CD8-positive, alpha-beta memory T cell (primary cell): Measurements from ENCODE around the gene SLC43A2. TPM values are rescaled to one million over a fixed set of nuclear protein-coding genes. Genes with fewer than 3 reads are reported as not detected.

ENCODE experiments used
- CTCF ChIA-PET: fragments of 350-600 bp; sonication (Branson Sonifier 250); formaldehyde crosslinking; loops from one replicate; lab custom pipeline; 2021; ENCODE audit warnings: antibody characterized with exemption; lab: Charles Lee
- POLR2A ChIA-PET: fragments of 350-600 bp; sonication (Branson Sonifier 250); formaldehyde crosslinking; loops from one replicate; lab custom pipeline; 2021; ENCODE audit warnings: antibody characterized with exemption; lab: Charles Lee
- DNase-seq, 5 donors: peaks; one replicate each; pipeline versions ENCODE4 v3.0.0 to v3.0.0-alpha.2; 2020 to 2022; ENCODE audit warnings: mixed read lengths in 1 of 5
- H3K27ac ChIP-seq: one replicate; pipeline ENCODE4 v1.7.0; 2013; ENCODE audit warnings: low read depth, mild to moderate bottlenecking, low read length, moderate library complexity
- H3K27me3 ChIP-seq: 2 replicates; pipeline ENCODE4 v1.7.0; 2013; ENCODE audit warnings: low read length, mild to moderate bottlenecking; ENCODE audit not compliant: insufficient read depth, poor library complexity, severe bottlenecking
- H3K36me3 ChIP-seq: 2 replicates; pipeline ENCODE4 v1.7.0; 2013; ENCODE audit warnings: mild to moderate bottlenecking, low read length, moderate library complexity; ENCODE audit not compliant: insufficient read depth
- H3K4me1 ChIP-seq: 2 replicates; pipeline ENCODE4 v1.7.0; 2013; ENCODE audit warnings: mild to moderate bottlenecking, low read length, moderate library complexity; ENCODE audit not compliant: insufficient read depth
- H3K4me3 ChIP-seq: 2 replicates; pipeline ENCODE4 v1.7.0; 2013; ENCODE audit warnings: mild to moderate bottlenecking, low read length
- H3K9me3 ChIP-seq: 2 replicates; pipeline ENCODE4 v1.7.0; 2013; ENCODE audit warnings: mild to moderate bottlenecking, low read length
- H3K27ac Mint-ChIP-seq, 8 donors: one replicate each; pipeline ENCODE4 v1.8.0; 2020 to 2021; ENCODE audit warnings: mixed read lengths in 8 of 8, mild to moderate bottlenecking in 6 of 8, inconsistent platforms in 3 of 8, moderate library complexity in 3 of 8
- H3K27me3 Mint-ChIP-seq, 2 donors: one replicate each; pipeline ENCODE4 v1.8.0; 2020 to 2021; ENCODE audit warnings: mixed read lengths in 2 of 2, mild to moderate bottlenecking in 1 of 2, moderate library complexity in 1 of 2
- H3K36me3 Mint-ChIP-seq, 3 donors: one replicate each; pipeline ENCODE4 v1.8.0; 2020 to 2021; ENCODE audit warnings: mixed read lengths in 3 of 3, inconsistent platforms in 1 of 3, mild to moderate bottlenecking in 1 of 3
- H3K4me1 Mint-ChIP-seq, 3 donors: one replicate each; pipeline ENCODE4 v1.8.0; 2020 to 2021; ENCODE audit warnings: mixed read lengths in 3 of 3, inconsistent platforms in 1 of 3, mild to moderate bottlenecking in 1 of 3
- H3K4me3 Mint-ChIP-seq, 7 donors: one replicate each; pipeline ENCODE4 v1.8.0; 2020 to 2021; ENCODE audit warnings: mixed read lengths in 7 of 7, mild to moderate bottlenecking in 6 of 7, moderate library complexity in 4 of 7, inconsistent platforms in 2 of 7
- H3K9me3 Mint-ChIP-seq, 5 donors: one replicate each; pipeline ENCODE4 v1.8.0; 2020 to 2022; ENCODE audit warnings: mixed read lengths in 5 of 5, mild to moderate bottlenecking in 3 of 5, moderate library complexity in 2 of 5, inconsistent platforms in 1 of 5
- polyA plus RNA-seq: library from polyadenylated mRNA; unstranded; fragments of 300-500 nt; fragmentation: Illumina TruSeq; gene quantifications from one replicate; pipeline ENCODE4 v1.2.3, GENCODE V29; 2021
- total RNA-seq, 2 experiments: library from RNA; stranded (reverse); gene quantifications; one replicate each; pipeline ENCODE4 v1.2.3, GENCODE V29; 2021

Gene SLC43A2
- total and polyA plus RNA-seq, 3 experiments from 2014 or later = 1.6 to 10.2 (median 9.0) TPM

- H3K36me3 Mint-ChIP-seq = peaks cover 0 to 2% (median 0%) of the 10 kb centered on the region in 3 donors
- H3K27ac Mint-ChIP-seq = no peak overlapping the region
- H3K27ac ChIP-seq = no peak overlapping the region
- ChIA-PET CTCF (no interaction called here), POLR2A (no interaction called here)
- no peaks in the 10 kb centered on the region for H3K4me1 ChIP-seq
- H3K4me3 ChIP-seq = no peak overlapping the region
- no peaks in the 10 kb centered on the region for H3K27me3 ChIP-seq
- H3K27me3 Mint-ChIP-seq = no peaks in the 10 kb centered on the region
- no peaks in the 10 kb centered on the region for H3K36me3 ChIP-seq
- H3K9me3 ChIP-seq = no peaks in the 10 kb centered on the region
- no peak overlapping the region for H3K4me3 Mint-ChIP-seq
- peaks cover 3 to 4% (median 3%) of the 10 kb centered on the region in 3 donors for H3K4me1 Mint-ChIP-seq
- DNase-seq = no peak
- peaks cover 0 to 2% (median 0%) of the 10 kb centered on the region in 5 donors for H3K9me3 Mint-ChIP-seq
These were observed 6.4 kb upstream of the SLC43A2 start for GRCh38 chr17:1634841-1635650.

- Histone ChIP-seq H3K9me3 (no peaks in the 10 kb centered on the region), H3K4me3 (no peak overlapping the region), H3K27ac (no peak overlapping the region), H3K4me1 (peaks cover 17% of the 10 kb centered on the region), H3K36me3 (no peaks in the 10 kb centered on the region), H3K27me3 (no peaks in the 10 kb centered on the region)
- peaks cover 10 to 24% (median 11%) of the 10 kb centered on the region in 3 donors for H3K4me1 Mint-ChIP-seq
- peaks cover 0 to 7% (median 2%) of the 10 kb centered on the region in 3 donors for H3K36me3 Mint-ChIP-seq
- H3K4me3 Mint-ChIP-seq = peak overlapping the region in 6 of 7 donors; percentile 83 to 93 (median 87)
- ChIA-PET POLR2A (interaction anchor here (0.6 to 2.3 kb wide), 7 partner anchors 13 to 265 kb away, joined by 3 to 20 read pairs (median 7); partner anchors contain the start of genes INPP5K, RILP and SCARF1), CTCF (interaction anchor here (0.6 to 5.7 kb wide), 15 partner anchors 8 to 269 kb away, joined by 3 to 49 read pairs (median 3); partner anchors contain the start of genes INPP5K, RILP and SCARF1)
- H3K9me3 Mint-ChIP-seq = peaks cover 0 to 2% (median 0%) of the 10 kb centered on the region in 5 donors
- peaks cover 0 to 4% of the 10 kb centered on the region in 2 donors for H3K27me3 Mint-ChIP-seq
- peak overlapping the region in 1 of 8 donors; percentile 54 for H3K27ac Mint-ChIP-seq
- DNase-seq = no peak
These were observed 2.0 kb upstream of the SLC43A2 start for GRCh38 chr17:1630662-1631061.

DNA sequence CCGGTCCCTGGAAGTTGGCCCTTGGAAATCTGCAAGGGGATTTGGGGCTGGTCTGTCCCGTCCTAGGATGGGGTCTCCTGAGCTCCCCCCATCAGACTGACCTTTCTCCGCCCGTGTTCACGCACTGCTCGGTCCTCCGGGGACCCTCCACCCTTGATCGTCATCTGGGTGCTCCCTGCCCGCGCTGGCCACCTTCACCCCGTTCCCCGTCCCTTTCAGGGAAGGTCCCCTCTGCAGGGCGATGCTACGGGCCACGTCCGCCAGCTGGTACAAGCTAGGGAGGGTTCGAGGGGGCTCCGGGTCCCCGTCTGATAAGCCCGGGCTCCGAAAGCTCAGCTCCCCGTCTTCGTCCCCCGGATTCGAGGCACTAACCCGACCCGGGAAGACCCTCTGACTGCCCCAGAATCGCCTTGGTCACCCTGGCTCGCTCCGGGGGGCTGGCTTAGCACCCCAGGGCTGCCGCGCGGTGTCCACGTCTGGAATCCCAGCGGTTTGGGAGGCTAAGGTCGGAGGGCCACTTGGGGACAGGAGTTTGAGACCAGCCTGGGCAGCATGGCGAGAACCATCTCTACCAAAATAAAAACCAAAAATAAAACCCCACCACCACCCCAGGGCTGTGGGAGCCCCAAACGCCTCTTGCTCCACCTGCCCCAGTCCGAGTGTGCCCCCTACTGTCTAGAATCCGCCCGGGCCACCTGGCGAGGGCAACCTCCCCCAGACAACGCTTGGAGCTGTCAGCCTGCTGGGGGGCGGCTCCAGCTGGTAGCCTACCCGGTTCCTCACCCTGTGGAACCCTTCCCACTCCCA, 1.1 kb upstream of the SLC43A2 start:
- H3K4me3 ChIP-seq = peak overlapping the region; percentile 77
- H3K27me3 Mint-ChIP-seq = peaks cover 0 to 4% of the 10 kb centered on the region in 2 donors
- H3K27ac Mint-ChIP-seq = peak overlapping the region in 7 of 8 donors; percentile 54 to 91 (median 81)
- H3K9me3 Mint-ChIP-seq = peaks cover 0 to 2% (median 0%) of the 10 kb centered on the region in 5 donors
- H3K36me3 Mint-ChIP-seq = peaks cover 0 to 7% (median 2%) of the 10 kb centered on the region in 3 donors
- H3K9me3 ChIP-seq = no peaks in the 10 kb centered on the region
- ChIA-PET CTCF (interaction anchor here (0.6 to 5.7 kb wide), 20 partner anchors 9 to 370 kb away, joined by 3 to 49 read pairs (median 3); partner anchors contain the start of genes INPP5K, PRPF8, RILP and SCARF1), POLR2A (interaction anchor here (0.6 to 2.3 kb wide), 8 partner anchors 10 to 264 kb away, joined by 3 to 20 read pairs (median 5); partner anchors contain the start of genes INPP5K, RILP and SCARF1)
- H3K27me3 ChIP-seq = no peaks in the 10 kb centered on the region
- no peaks in the 10 kb centered on the region for H3K36me3 ChIP-seq
- H3K4me1 Mint-ChIP-seq = peaks cover 10 to 24% (median 11%) of the 10 kb centered on the region in 3 donors
- H3K4me1 ChIP-seq = peaks cover 17% of the 10 kb centered on the region
- peak overlapping the region; percentile 69 to 93 (median 87) for H3K4me3 Mint-ChIP-seq
- H3K27ac ChIP-seq = peak overlapping the region; percentile 69
- peak; percentile 58 to 84 (median 62) for DNase-seq

DNA sequence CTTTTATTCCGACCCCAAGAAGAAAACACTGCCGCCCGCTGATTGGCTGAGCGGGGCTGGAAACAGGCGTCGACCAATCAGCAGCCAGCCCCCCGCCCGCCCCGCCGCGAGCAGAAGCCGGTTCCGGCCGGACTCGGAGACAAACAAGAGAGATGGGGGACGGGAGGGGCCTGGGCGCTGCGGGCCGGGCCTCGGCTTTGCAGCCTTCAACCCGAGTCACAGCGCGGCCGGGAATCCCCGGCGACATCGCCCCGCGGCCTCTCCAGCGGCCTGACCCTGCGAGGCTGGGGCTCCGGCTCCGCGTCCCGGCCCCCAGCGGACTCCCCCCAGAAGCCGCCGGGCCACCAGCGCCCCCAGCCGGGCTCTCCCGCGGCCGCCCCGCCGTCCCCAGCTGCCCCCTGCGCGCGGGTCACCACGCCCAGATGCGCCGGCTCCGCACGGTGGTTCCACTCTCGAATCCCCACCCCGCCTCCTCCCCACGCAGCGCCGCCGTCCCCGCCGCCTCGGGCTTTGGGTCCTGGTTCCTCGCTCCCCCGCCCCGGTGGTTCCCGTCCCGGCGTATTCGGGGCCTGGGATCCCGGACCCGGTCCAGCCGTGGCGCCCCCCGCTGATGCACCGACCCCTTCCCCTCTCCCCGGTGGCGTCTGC, 346 bp upstream of the SLC43A2 start:
- peak; percentile 83 to 94 (median 86) for DNase-seq
- H3K4me3 ChIP-seq = peak overlapping the region; percentile 77
- H3K9me3 ChIP-seq = no peaks in the 10 kb centered on the region
- H3K27ac ChIP-seq = peak overlapping the region; percentile 69
- no peaks in the 10 kb centered on the region for H3K36me3 ChIP-seq
- H3K36me3 Mint-ChIP-seq = peaks cover 0 to 7% (median 2%) of the 10 kb centered on the region in 3 donors
- H3K4me1 Mint-ChIP-seq = peaks cover 10 to 24% (median 11%) of the 10 kb centered on the region in 3 donors
- peak overlapping the region; percentile 91 to 97 (median 94) for H3K4me3 Mint-ChIP-seq
- H3K27ac Mint-ChIP-seq = peak overlapping the region; percentile 75 to 94 (median 86)
- peaks cover 17% of the 10 kb centered on the region for H3K4me1 ChIP-seq
- ChIA-PET CTCF (interaction anchor here (0.8 to 5.7 kb wide), 11 partner anchors 9 to 369 kb away, joined by 3 to 49 read pairs (median 5); partner anchors contain the start of genes INPP5K, PRPF8, RILP and SCARF1), POLR2A (interaction anchor here (0.6 to 2.3 kb wide), 11 partner anchors 11 to 264 kb away, joined by 3 to 20 read pairs (median 5); partner anchors contain the start of genes INPP5K, RILP and SCARF1)
- peaks cover 0 to 4% of the 10 kb centered on the region in 2 donors for H3K27me3 Mint-ChIP-seq
- peaks cover 0 to 2% (median 0%) of the 10 kb centered on the region in 5 donors for H3K9me3 Mint-ChIP-seq
- no peaks in the 10 kb centered on the region for H3K27me3 ChIP-seq

DNA sequence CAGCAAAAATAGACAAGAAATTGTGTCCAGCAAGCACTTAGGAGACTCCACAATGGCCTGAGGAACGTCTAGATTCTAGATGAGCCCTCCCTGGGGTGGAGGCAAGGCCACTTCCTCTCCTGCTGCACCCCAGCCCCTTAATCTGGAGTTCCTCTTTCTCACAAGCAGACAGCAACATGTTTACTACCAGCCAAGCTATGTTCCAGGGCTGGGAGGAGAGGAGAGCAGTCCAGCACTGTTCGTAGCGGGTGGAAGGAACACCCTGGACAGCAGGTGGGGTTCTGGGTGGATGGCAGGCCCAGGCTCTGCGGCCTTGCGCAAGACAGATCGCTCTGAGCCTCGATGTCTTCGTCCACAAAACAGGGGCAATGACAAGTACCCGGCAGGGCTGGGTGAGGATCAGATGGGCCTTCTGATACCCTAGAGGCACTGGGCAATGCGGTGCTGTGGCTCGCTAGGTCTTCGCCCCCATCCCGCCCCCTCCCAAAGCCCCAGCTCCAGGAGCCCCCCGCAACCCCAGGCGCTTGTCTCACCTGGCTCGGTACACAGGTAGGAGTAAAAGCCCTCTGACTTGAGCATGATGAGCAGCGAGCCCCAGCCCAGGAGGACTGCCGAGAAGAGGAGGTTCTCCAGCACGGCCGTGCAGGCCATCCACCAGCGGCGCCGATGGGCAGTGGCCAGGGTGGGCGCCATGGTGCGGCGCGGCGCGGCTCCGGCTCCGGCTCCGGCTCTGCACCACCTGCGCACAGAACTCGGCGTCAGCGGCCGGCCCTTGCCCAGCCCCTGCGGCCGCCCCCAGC, 1.3 kb downstream of the SLC43A2 start:
- Histone ChIP-seq H3K27ac (peak overlapping the region; percentile 69), H3K36me3 (no peaks in the 10 kb centered on the region), H3K4me1 (peaks cover 17% of the 10 kb centered on the region), H3K4me3 (peak overlapping the region; percentile 77), H3K9me3 (no peaks in the 10 kb centered on the region), H3K27me3 (no peaks in the 10 kb centered on the region)
- ChIA-PET POLR2A (interaction anchor here (0.5 to 1.2 kb wide), 8 partner anchors 10 to 141 kb away, joined by 3 to 5 read pairs (median 4); partner anchors contain the start of genes INPP5K and PITPNA), CTCF (interaction anchor here (0.6 to 5.7 kb wide), 2 partner anchors 15 to 20 kb away, joined by 4 to 49 read pairs; partner anchors contain the start of genes RILP and SCARF1)
- no peak for DNase-seq
- Mint-ChIP-seq H3K36me3 (peaks cover 0 to 7% (median 2%) of the 10 kb centered on the region in 3 donors), H3K27ac (peak overlapping the region in 4 of 8 donors; percentile 48 to 83 (median 62)), H3K4me3 (peak overlapping the region; percentile 73 to 91 (median 78)), H3K27me3 (peaks cover 0 to 4% of the 10 kb centered on the region in 2 donors), H3K4me1 (peaks cover 10 to 24% (median 11%) of the 10 kb centered on the region in 3 donors), H3K9me3 (peaks cover 0 to 2% (median 0%) of the 10 kb centered on the region in 5 donors)

DNA sequence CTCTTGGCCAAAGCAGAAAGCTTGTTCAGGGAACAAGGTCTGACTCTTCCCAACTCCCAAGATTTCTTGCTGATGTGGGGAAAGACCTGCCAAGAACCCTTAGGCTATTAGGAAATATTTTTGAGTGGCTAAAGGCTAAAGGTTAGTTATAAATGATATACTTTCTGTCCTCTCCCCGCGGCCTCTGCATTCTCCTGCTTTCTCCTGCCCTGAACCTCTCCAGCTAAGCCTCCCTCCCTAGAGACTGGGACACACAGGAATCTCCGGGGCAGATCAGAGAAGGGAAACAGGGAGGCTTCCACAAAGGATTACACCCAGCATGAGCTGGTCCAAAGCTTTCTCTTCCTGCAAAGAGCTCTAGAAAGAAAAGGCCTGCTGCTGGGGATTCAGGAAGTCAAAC, 2.3 kb downstream of the SLC43A2 start:
- no peaks in the 10 kb centered on the region for H3K27me3 ChIP-seq
- ChIA-PET CTCF (interaction anchor here (0.7 kb wide), 1 partner anchor 20 kb away, joined by 3 read pairs; no protein-coding TSS in a partner anchor), POLR2A (no interaction called here)
- H3K36me3 Mint-ChIP-seq = peaks cover 0 to 7% (median 0%) of the 10 kb centered on the region in 3 donors
- H3K4me1 ChIP-seq = peaks cover 17% of the 10 kb centered on the region
- peaks cover 10 to 24% (median 11%) of the 10 kb centered on the region in 3 donors for H3K4me1 Mint-ChIP-seq
- DNase-seq = no peak
- no peaks in the 10 kb centered on the region for H3K9me3 ChIP-seq
- no peaks in the 10 kb centered on the region for H3K36me3 ChIP-seq
- peaks cover 0 to 2% (median 0%) of the 10 kb centered on the region in 5 donors for H3K9me3 Mint-ChIP-seq
- no peak overlapping the region for H3K27ac ChIP-seq
- peaks cover 0 to 4% of the 10 kb centered on the region in 2 donors for H3K27me3 Mint-ChIP-seq
- no peak overlapping the region for H3K4me3 ChIP-seq
- peak overlapping the region in 2 of 8 donors; percentile 44 to 74 for H3K27ac Mint-ChIP-seq
- peak overlapping the region in 6 of 7 donors; percentile 68 to 79 (median 76) for H3K4me3 Mint-ChIP-seq
